Stimulated activated CD4-positive, alpha-beta T cell treated with anti-CD3 and anti-CD28 coated beads, Interleukin-1b, Interleukin-23, amount 100 ng/mL, for 48 hours (primary cell): ENCODE data around the gene VSNL1.

Source experiments
- DNase-seq: peaks from one replicate; pipeline ENCODE4 v3.0.0-alpha.2; 2020

VSNL1 gene

DNA sequence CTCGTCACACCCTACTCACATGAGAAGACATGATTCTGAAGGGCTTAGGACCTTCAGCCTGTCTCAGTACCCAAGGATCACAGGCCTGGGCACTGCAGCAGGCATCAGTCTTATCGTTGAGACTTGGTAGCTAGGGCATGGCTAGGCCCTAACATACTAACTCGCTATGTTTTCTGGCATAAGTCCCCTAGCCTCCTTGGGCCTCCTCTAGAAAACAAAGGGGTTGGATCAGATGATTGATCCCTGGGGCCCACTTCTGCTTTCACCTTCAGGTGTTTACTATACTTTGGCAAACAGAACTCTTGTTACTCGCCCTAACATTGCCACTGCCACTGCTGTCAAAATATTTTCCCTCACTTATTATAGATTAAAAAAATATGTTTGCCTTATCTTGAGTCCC is 44.2 kb downstream of the VSNL1 start:
- DNase-seq: no peak

DNA sequence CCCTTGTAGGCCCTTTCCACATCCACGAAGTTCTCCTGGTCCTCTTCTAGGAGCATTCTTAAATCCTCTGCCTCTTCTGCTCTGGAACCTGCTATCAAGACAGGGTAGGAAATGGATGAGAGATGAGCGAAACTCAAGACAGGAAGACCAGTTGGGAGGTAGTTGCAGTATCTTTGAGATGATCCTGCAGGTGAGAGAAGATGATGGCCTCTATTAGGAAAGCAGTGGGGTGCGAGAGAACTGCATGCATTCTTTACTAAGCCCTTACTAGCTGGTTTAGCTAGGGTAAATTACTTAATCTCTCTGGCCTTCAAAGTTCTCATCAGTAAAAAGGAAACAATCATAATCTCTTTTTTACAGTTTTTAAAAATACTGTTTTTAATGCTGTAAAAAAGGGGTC is 47.0 kb downstream of the VSNL1 start:
- no peak for DNase-seq

DNA sequence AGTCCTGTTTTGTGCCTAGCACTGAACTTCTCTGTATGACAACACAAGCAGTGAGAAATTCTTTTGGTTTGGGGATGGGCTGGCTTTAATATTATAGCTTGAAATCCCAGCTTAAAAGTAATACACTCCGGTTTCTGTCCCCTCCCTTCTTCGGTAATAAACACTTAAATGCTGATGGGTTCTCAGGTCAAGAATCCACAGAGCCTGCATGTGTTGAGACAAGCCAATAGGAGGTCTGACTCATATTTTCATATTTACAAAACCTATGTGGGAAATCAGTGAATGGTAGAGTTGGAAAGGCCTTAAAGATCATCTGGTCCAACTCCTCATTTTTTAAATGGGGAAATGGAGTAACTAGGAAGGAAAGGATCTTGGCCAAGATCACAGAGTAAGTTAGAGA is 47.5 kb downstream of the VSNL1 start:
- DNase-seq: no peak

DNA sequence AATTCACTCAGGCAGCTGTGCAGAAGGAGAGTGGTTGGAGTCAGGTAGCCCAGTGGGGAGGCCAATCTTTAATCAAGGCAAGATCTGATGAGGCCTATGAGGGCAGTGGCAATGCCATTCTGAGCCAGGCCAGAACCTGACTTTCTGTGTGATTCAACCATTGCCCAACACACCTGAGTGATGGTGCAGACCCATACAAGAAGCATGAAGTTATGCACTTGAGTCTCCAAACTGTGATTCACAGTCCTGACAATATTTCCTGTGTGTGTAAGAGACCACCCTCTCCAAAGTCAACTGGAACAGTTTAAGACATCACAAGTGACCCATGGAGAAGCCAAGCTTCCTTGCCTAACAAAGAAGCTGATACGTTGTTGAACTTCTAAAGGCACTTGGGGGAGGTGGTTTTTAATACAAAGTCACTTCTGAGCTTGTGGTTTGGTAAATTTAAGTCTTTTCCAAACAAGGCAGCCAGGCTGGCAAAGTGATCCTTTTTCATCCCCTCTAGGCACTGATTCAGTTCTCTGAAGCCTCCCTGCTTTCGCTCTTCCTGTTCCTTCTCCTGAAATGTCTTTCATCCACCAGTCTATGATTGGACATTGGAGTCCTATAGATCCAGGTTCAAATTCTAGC is 49.0 kb downstream of the VSNL1 start:
- no peak for DNase-seq

DNA sequence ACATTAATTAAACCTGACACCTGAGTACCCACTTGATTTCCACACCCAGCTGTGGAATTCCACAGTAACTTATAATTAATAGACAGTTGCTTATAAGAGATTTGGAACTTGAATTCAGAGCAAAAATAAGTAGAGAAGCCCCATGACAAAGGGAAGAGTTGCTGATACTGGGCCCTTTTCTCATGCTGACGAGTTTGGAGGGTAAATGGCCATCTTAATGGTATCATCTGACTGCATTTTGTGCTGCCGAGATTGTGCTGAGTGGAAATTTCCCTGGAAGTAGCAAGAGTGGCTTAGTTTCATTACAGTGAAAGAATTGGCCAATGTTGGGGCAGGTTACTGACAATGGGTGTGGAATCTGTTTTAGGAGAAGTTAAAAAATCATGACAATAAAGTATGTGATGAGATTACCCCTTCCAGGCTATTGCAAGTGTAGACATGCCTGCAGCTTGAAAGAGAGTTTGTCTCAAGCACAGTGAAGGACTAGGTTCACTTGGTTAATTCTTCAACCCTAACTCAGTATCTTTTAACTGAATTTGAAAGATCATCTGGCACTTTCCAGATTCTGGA is 49.9 kb downstream of the VSNL1 start:
- DNase-seq: no peak

DNA sequence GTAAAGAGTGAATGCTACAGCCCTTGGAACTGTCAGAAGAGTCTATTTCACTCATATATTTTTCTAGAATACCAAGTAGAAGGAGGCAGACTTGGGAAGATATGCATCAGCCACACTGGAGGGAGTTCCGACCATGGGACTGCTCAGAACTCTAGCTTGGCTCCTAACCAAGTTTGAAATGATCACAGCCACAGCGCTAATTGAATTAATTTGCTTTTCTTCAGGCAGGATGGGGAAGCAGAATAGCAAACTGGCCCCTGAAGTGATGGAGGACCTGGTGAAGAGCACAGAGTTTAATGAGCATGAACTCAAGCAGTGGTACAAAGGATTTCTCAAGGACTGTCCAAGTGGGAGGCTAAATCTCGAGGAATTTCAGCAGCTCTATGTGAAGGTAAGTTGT is 51.4 kb downstream of the VSNL1 start:
- DNase-seq: no peak

DNA sequence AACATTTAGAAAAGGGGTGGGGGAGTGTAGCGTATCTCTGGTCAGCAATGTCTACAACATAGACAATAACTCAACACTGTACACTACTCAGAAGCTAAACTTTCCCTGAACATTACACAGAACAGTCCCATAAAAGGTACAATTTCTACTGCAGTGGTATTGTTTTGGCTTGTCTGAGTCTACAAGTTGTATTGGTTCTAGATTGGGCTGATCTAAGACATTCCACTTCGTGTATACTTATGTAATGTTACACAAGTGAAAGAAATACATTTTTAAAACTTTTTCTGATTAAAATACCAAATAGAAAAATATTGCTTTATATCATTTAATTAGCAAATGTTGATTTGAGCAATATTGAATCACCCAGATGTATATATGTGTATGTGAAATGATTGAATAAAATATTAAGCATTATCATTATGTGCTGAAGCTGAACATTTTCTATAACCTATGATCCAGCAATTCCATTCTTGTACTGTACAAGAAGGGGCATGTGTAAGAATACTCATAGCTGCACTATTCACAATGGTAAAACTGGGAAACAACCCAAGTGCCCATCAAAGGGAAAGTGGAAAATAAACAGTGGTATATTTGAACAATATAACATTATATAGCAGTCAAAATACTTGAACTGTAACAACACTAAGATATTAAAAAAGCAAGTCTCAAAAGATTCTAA is 52.4 kb downstream of the VSNL1 start:
- DNase-seq: no peak

DNA sequence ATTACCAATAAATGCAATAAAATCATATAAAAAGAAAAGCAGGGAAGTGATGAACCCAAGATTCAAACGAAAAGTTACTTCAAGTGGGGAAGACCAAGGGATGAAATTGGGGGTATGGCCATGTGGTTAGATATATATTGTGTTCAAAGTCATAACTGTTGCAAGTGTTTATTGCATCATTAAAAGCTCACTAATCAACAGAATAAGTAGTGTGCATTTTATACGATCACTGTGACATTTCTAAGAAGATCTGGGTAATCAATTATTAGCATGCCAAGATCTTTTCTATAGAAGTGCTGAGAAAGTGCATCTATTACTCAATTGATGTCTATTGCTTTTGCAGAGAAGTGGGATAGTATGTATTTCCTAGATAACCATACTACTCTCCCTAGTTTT is 52.9 kb downstream of the VSNL1 start:
- no peak for DNase-seq

DNA sequence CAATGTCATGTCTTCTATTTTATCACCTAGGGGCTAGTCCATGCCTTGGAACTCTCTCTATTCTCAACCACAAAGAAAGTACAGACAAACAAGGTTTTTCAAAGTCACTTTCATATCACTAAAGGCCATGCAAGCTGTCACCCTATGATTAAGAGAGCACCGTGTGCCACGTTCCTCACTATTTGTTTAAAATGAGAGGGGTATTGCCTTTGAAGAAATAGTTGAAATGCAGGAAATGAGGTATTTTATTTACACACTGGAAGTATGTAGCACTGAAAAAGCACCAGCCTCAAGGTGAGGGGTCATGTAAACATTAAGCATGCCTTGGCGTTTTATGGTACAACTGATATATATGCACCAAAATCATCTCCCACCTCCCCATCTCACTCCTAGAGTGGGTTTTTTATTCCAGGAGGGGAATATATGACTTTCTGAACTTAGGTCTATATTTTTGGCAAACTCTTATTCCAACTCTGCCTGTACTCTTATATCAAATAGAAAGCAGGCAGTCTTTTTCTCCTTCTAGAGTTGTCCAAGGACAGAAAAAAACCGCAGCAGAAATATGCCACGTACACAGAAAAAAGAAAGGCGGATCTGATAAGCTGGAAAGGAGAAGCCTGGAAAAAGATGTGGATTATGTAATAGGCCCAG is 53.5 kb downstream of the VSNL1 start:
- no peak for DNase-seq

DNA sequence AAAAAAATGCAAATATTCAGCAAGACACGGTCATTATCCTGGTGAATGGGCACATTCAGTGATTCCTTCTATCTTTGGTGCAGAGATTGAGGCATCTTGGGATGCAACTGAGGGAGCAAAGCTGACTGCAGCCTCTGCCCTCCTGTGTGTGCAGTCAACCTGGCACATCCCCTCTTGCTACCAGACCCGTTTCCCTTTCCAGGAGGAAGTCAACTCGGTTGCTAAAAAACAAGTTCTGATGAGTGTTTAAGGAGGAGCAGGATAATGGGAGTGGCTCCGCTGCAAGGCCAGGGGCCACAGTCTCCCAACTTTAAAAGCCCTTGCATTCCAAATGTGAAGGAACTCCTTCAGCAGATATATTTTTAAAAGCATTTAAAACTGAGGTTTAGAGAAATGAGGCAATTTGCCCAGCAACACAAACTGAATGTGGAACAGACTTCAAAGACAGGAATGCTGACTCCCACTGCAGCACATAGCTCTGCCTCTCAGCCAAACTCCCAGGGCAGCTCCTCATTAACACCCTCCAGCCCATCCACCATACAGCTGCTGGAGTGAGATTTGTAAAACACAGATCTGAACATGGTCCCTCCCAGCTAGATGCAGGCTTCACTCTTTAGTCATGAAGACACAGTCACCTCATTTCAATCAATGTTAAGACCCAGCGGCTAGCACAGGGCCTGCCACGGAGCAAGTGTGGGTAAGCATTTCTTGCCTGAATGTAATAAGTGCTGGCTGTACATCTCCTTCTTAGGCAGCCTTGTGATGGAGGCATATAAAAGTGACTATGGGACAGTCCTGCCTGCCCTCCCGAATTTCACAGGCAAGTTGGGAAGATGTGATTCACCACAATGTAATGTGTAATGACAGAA is 54.3 kb downstream of the VSNL1 start:
- no peak for DNase-seq

DNA sequence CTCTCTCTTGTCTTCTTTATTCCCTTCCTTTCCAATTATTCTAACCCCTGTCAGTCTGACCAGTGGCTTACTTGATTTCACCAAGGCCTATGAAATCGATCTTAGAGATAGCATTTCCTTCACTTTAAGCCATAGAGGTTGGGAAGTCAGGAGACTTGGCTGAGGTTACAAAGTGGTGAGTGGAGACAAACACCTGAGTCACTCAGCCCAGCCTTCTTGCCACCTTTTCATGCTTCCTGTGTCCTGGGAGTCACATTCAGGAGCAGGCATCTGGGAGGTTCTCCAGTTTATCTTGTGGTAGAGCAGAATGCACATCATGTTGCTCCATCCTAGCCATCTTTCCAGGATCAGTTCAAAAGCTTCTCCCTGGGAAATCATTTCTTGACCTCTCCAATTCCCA is 59.1 kb downstream of the VSNL1 start:
- DNase-seq: no peak

DNA sequence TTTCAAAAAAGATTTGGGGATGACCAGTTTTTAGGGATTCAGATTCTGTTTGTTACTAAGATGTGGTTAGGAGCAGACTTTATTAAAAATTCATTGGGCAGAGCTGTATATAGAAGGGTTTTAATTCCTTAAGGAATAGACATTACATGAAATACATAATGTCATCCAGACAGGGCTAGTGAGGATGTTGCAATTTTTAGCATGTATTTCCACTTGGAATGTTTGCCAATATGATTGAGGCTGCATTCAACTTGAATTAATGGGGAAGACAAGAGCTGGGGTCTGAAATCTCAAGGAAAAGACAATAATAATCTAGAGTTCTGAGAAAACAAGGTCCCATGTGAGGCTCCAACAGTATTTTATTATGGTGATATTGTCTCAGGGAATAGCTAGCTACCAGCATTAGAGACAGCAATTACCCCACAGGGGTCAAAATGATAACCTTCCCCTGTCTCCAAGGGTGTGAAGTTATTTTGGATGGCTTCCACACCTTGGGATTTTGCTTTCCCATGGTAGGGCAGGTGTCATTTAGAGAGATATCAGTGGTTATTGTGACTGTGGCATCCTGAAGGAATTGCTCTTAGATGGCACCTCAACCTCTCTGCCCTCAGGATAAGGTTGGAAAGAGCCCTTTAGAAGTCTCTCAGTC is 60.2 kb downstream of the VSNL1 start:
- no peak for DNase-seq

DNA sequence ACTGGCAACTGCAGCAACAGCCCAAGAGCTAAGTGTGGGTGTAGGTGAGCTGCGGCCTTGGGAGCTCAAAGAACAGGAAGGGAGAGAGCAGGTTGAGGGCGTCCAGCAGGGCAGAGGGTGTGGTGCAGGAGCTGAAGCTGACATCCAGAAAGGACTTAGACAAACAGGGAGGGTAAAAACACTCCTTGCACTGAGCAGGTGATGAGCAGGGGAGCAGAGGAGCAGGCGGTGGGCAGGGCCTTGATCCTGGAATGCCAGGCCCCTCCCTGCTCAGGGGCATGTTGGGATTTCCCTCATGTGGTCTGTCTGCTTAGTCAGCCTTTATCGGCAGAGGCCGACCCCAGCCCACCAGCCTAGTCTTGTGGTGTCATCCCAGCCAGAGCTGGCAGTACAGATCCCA is 63.6 kb downstream of the VSNL1 start:
- no peak for DNase-seq

DNA sequence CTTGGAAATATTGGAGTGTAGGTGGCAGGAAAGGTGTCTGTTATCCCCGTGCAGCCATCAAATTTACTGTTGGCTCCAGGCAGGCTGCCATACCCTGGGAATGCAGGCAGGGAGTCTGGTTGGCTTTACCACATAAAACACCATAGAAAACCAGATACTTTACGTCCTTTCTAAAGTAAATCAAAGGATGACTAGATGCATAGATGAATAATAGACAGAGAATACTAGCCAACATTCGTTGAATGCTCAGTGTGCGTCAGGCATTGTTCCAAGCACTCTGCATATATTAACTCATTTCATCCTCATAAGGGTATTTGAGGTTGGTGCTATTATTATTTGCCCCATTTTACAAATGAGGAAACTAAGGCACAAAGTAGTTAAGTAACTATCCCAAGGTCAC is 65.2 kb downstream of the VSNL1 start:
- no peak for DNase-seq

DNA sequence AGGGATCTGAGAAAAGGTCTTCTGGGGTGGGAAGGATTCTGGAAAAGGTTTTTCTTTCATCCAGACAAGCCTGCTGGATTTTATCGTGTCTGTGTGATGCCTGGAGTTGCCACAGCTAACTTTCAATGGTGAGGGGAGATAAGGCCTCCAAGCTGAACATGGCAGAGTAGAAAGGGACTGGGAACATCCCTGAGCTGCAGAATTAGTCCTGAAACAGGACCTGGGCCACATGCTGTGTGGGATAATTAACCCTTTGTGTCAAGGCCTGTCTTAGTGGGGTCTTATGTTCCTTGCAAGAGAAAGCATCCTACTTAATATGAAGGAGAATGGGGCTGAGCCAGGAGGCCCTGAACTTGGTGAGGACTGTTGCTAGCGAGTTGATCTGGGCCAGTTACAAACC is 66.4 kb downstream of the VSNL1 start:
- DNase-seq: no peak

DNA sequence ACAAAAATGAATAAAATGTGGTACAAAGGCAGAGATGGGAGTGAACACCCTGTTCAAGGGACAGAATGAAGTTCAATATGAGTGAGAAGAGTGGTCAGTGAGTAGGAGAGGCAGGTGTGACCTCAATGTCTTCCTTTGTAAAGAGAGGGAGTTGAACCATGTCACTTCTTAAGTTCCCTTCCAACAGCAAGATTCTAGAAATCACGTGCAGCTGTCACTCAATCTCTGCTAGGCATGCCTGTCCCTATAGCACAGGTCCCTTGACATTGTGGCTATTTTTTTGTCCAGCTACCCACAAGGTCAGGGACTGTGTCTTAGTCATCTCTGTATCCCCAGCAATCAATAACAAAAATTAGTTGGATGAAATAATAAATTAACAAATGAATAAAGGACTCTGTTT is 66.9 kb downstream of the VSNL1 start:
- no peak for DNase-seq

DNA sequence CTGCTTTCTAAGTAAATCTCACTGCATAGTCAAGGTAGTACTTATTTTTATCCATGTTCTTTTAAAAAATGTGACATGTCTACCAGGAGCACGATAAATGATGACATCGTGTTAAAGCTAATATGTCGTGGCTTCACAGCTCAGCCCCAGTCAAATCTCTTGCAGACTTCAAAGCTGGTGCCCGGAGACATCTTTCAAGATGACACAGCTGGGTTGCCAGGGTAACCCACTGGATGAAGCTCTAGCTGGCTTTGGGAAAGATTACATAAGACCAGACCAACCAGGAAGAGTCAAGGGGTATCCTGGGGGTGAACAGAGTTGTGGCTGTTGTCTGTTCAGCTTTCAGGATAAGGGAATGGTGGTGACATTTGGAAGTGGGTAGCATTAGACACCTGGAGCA is 67.8 kb downstream of the VSNL1 start:
- DNase-seq: no peak

DNA sequence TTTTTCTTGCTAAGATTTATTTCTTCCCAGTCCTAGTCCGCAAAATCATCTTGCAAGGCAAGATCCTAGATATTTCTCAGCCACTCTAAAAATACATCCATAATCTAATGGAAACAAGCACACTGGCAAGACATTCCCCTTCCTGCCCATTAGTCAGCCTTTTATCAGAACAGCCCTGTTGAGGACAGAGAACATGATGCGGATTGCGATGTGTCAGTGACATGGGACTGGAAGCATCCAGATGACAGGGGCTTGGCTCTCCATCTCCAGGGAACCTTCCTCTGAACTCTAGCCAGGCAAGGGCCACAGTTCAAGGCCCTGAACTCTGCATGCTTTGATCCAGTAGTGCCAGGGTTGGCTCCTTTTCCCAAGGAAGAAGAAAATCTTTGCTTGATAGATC is 70.0 kb downstream of the VSNL1 start:
- DNase-seq: no peak

DNA sequence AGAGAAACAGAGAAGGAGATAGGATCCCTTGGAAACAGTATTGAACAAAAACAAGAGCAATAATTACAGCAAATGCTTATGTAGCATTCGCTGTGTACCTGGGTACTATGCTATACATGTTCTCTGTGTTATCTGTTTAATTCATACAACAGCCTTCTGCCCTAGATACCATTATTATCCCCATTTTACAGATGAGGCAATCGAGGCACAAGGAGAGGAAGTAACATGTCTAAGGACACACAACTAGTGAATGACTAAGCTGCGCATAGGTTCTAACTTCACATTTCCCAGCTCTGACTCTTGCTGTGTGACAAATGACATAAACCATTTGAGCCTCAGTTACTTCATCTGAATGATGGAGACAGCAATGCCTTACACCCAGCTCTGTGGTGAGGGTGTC is 70.5 kb downstream of the VSNL1 start:
- no peak for DNase-seq

DNA sequence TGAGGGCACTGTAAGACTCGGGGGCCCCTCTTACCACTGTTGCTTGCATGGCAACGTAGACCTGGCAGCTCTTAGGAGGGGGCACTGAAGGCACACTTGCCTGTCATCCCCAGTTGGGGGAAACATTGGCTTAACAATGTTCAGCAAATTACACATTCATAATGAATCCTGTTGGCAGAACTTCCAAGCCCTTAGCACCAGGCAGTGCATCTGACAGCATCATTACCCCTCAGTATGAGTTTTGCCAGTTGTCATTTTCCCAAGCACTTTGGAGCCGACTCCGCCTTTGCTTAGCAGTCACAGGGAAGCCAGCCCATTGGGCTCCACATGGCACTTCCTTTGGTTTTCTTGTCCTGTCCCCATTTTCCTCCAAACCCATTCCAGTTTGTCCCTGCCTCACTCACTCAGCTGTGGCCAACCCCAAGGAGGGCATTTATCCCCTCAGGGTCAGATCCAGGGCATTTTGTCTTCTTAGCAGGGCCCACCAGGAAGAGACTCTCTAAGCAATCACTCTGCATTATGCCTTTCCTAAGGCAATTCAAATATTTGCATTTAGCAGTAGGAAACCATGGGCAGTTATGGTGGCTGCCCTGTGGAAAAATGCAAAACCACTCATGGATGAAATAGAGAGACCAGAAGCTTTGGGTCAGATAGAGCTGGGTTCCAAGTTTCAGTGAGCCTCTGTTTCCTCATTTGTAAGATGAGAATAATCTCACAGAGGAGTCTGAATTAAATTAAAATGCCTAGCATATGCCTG is 73.9 kb downstream of the VSNL1 start:
- no peak for DNase-seq

DNA sequence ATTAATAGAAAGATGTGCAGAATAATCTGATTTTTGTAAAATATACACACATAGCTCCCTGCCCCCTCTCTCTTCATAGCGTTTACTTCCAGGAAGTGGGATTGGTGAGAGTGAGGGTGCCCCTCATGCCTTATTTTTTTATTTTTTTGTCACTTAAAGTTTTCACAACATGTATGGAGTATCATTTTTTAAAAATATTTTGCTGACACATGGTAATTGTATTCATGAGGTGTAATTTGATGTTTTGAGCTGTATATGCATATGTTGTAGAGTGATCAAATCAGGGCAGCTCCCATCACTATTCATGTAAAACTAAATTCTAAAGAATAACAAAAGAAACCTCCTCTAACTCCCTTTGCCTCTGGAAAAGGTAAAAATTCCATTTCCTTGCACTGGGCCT is 74.7 kb downstream of the VSNL1 start:
- no peak for DNase-seq

DNA sequence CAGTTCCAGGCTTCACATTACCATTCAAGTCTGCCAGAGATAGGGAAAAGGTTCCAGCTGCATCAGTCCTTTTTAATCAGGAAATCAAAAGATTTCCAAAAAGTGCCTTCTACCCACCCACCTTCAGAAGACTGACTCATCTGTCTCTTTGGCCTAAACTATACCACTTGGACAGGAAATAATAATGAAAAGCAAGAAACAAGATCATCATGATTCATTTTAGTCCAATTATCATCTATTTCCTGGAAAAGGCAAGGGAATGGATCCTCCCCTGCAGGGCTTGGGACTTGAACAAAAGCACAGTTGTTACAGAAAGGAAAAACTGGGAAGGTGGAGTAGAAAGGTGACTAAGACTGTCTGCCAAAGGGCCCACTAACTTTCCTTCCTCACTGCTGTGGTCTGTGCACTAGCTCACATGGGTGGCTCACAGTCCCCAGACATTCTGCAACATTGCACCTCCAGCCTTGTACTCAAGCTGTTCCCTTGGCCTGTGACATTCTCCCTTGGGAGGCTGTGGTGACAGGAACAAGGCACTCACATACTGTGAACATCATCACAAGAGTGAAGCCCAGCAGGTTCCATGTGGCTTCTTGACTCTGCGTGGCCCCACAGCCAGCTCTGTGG is 75.3 kb downstream of the VSNL1 start:
- DNase-seq: no peak
